HG03060 (cell line): Measurements from ENCODE around the gene PDGFRB.

Experiments
- ATAC-seq: cut with Tn5 transposase; IDR thresholded peaks from one replicate; pipeline ENCODE4 v1.9.1; 2021; ENCODE audit warnings: low read depth, moderate number of reproducible peaks; ENCODE audit not compliant: unreplicated experiment

Gene PDGFRB

DNA sequence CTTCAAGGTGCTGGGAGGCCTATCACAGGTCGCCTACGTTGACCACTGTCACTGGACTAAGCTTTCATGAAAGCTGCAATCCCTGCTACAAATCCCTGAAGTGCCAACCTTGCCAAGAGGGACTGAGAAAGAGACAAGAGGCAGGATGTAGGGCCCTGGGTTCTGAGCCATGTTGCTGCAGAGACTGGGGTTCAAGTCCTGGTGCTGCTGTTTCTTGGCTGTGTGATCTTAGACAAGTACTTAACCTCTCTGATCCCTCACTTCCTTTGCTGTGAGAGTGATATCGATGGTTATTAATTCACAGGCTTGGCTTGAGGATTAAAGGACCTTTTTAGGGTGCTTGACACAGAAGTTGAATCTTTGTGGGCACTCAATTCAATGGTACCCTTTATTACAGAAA lies 84.8 kb downstream of the PDGFRB start:
- ATAC-seq = no peak

DNA sequence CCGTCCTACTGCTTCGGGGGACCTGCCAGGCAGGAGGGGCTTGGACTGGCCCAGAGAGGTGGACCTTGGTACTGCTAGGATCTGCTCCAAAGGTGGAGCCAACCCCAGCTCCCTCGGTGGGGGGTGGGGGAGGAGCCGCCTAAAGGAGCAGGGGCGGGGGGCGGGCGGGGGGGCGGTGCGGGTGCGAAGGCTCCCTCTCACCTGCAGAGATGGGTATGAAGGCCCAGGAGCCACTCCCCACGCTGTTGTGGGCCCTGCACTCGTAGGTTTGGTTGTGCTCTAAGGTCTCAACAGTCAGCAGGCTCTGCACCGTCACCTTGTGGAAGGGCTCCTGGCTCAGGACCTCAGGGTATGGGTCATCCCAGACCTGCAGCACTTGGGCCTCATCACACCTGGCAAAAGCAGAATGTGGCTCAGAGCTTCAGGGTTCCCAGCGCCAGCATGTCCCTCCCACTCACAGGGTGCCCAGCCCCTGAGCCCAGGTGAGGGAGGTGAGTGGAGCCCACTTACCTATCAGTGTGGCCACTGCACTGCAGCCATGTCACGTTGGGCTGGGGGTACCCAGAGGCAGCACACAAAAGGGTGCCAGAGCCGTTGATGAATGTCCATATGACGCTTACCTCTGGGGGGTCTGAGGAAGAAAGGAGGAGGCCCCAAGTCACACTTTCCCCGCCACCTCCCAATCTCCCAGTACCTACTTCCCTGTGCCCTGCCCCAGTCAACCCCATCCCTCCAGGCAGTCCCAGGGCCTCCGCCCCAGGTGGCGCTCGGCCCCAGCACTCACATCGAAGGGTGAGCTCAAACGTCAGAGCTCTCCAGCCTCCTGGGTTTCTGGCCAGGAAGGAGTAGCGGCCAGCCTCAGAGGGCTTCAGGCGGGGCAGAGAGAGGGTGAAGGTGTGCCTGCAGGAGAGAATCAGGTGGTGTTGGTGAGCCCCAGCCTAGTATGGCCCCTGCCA lies 85.7 kb downstream of the PDGFRB start:
- no peak for ATAC-seq

- ATAC-seq = no peak
These were observed 86.5 kb downstream of the PDGFRB start for GRCh38 chr5:150068961-150069645.

- ATAC-seq = no peak
These were observed 87.2 kb downstream of the PDGFRB start for GRCh38 chr5:150068472-150068871.

DNA sequence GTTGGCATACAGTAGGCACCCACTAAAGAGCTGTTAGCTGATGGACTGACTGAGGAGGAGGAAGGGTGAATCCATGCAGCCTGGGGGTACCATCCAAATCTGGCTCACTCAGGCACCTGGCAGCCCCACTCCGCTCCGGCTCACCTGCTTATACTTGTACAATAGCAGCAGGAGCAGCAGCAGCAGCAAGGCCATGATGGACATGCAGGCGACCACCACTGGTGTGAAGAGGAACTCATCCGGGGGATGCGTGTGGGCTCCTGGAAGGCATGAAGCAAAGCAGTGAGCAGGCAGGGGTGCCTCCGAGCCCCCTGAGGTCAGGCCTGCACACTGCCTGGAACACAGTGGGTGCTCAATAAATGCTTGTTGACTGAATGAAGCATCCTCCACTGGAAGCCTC lies 87.6 kb downstream of the PDGFRB start:
- ATAC-seq = no peak

GRCh38 chr5:150067405-150067960 lies 88.2 kb downstream of the PDGFRB start:
- ATAC-seq = peak; percentile 6

GRCh38 chr5:150066901-150067396 lies 88.7 kb downstream of the PDGFRB start:
- ATAC-seq = peak; percentile 47

GRCh38 chr5:150066436-150066835 lies 89.2 kb downstream of the PDGFRB start:
- ATAC-seq = no peak

GRCh38 chr5:150065886-150066285 lies 89.8 kb downstream of the PDGFRB start:
- ATAC-seq = no peak

DNA sequence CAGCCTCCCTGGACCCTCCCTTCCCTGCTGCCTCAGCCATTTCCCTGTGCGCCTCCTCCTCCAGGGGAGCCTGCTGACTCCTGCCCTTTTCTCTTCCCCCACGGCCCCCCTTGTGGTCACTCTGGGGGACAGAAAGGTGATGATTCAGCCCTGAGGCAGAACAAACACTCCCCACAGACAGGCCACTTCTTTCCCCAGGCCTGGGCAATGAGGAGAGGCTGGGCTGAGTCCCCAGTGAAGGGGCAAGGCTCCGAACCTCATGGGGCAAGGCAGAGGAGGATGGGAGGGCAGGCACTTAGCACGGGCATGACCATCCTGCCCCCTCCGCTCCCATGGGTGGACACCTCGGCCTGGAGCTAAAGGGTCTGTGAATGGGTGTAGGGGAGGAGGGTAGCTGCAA lies 90.3 kb downstream of the PDGFRB start:
- ATAC-seq = no peak

GRCh38 chr5:150064681-150065220 lies 90.9 kb downstream of the PDGFRB start:
- ATAC-seq = no peak
